GM23338 (cell line): ENCODE results near the gene OR6K2. TPM values are rescaled to one million over a fixed set of nuclear protein-coding genes. Genes with fewer than 3 reads are reported as not detected.

Experiments used
- ATAC-seq: fragments of 200-7000 bp; cut with Tn5 transposase; 3 replicates; pipeline ENCODE4 v1.9.1; 2020
- DNase-seq: peaks from one replicate; pipeline ENCODE4 v3.0.0-alpha.2; 2015; ENCODE audit warnings: low spot score
- H2AFZ ChIP-seq: fragments of 200-600 bp; sonication (generic); 2 replicates; pipeline ENCODE4 v1.8.0; 2016; ENCODE audit warnings: antibody characterized with exemption, mild to moderate bottlenecking, moderate library complexity
- H3F3A ChIP-seq: fragments of 200-600 bp; sonication (generic); replicated peaks from 2 replicates; pipeline ENCODE4 v1.8.0; 2017; ENCODE audit warnings: antibody characterized with exemption, mixed run types, low read depth
- H3K27ac ChIP-seq: fragments of 200-600 bp; sonication (generic); 2 replicates; pipeline ENCODE4 v1.6.1; 2016; ENCODE audit warnings: low read depth
- H3K27me3 ChIP-seq: fragments of 200-600 bp; sonication (generic); 2 replicates; pipeline ENCODE4 v1.8.0; 2016; ENCODE audit warnings: mild to moderate bottlenecking, mixed run types, moderate library complexity; ENCODE audit not compliant: insufficient read depth
- H3K36me3 ChIP-seq: fragments of 200-600 bp; sonication (generic); 2 replicates; pipeline ENCODE4 v1.8.0; 2016; ENCODE audit warnings: mild to moderate bottlenecking; ENCODE audit not compliant: insufficient read depth
- H3K4me1 ChIP-seq: fragments of 200-600 bp; sonication (generic); 2 replicates; pipeline ENCODE4 v1.8.0; 2016; ENCODE audit warnings: mild to moderate bottlenecking, moderate library complexity; ENCODE audit not compliant: insufficient read depth
- H3K4me2 ChIP-seq: fragments of 200-600 bp; sonication (generic); 2 replicates; pipeline ENCODE4 v1.7.1; 2017; ENCODE audit warnings: mixed run types
- H3K4me3 ChIP-seq: fragments of 200-600 bp; sonication (generic); 2 replicates; pipeline ENCODE4 v1.6.1; 2016; ENCODE audit warnings: mixed run types
- H3K79me2 ChIP-seq: fragments of 200-600 bp; sonication (generic); replicated peaks from 2 replicates; pipeline ENCODE4 v1.8.0; 2017; ENCODE audit warnings: mild to moderate bottlenecking; ENCODE audit not compliant: insufficient read depth
- H3K9me2 ChIP-seq: fragments of 200-600 bp; sonication (generic); 2 replicates; pipeline ENCODE4 v1.8.0; 2017; ENCODE audit not compliant: insufficient read depth
- H4K20me1 ChIP-seq: fragments of 200-600 bp; sonication (generic); replicated peaks from 2 replicates; pipeline ENCODE4 v1.8.0; 2017; ENCODE audit warnings: mild to moderate bottlenecking; ENCODE audit not compliant: insufficient read depth
- H3K27ac Mint-ChIP-seq: 2 replicates; pipeline ENCODE4 v1.8.0; 2020; ENCODE audit warnings: inconsistent platforms, mild to moderate bottlenecking, moderate library complexity, mixed read lengths
- H3K27me3 Mint-ChIP-seq: 3 replicates; pipeline ENCODE4 v1.8.0; 2022; ENCODE audit warnings: low read depth, mild to moderate bottlenecking, moderate library complexity, mixed read lengths, inconsistent platforms; ENCODE audit not compliant: insufficient read depth, poor library complexity
- H3K36me3 Mint-ChIP-seq: 3 replicates; pipeline ENCODE4 v1.8.0; 2021; ENCODE audit warnings: low read depth, mild to moderate bottlenecking, inconsistent platforms, moderate library complexity, mixed read lengths
- H3K4me1 Mint-ChIP-seq: 3 replicates; pipeline ENCODE4 v1.8.0; 2020; ENCODE audit warnings: mild to moderate bottlenecking, inconsistent platforms, mixed read lengths
- H3K4me3 Mint-ChIP-seq: 3 replicates; pipeline ENCODE4 v1.8.0; 2021; ENCODE audit warnings: moderate library complexity, mild to moderate bottlenecking, inconsistent platforms, mixed read lengths
- H3K9me3 Mint-ChIP-seq: 3 replicates; pipeline ENCODE4 v1.8.0; 2020; ENCODE audit warnings: moderate library complexity, mild to moderate bottlenecking, inconsistent platforms, mixed read lengths
- CREB1 ChIP-seq: fragments of 250-450 bp; sonication (Bioruptor Pico); IDR thresholded peaks from 2 replicates; pipeline ENCODE4 v1.5.0; 2020; ENCODE audit warnings: low read depth, mild to moderate bottlenecking, moderate library complexity
- EZH2 ChIP-seq: fragments of 200-600 bp; sonication (generic); IDR thresholded peaks from one replicate; pipeline ENCODE4 v1.8.0; 2017; ENCODE audit warnings: antibody characterized with exemption, mild to moderate bottlenecking, low read depth; ENCODE audit not compliant: unreplicated experiment
- EZH2phosphoT487 ChIP-seq: fragments of 200-600 bp; sonication (generic); IDR thresholded peaks from one replicate; pipeline ENCODE4 v1.8.1; 2018; ENCODE audit warnings: antibody characterized with exemption; ENCODE audit not compliant: unreplicated experiment
- JUNB ChIP-seq: IDR thresholded peaks from one replicate; pipeline ENCODE4 v1.6.1; 2016; ENCODE audit warnings: antibody characterized with exemption; ENCODE audit not compliant: unreplicated experiment
- NANOG ChIP-seq: IDR thresholded peaks from 2 replicates; pipeline ENCODE4 v1.6.1; 2016; ENCODE audit warnings: antibody characterized with exemption, borderline replicate concordance
- POLR2AphosphoS5 ChIP-seq: IDR thresholded peaks from 2 replicates; pipeline ENCODE4 v1.6.1; 2016; ENCODE audit warnings: antibody characterized with exemption, low read depth
- REST ChIP-seq: IDR thresholded peaks from one replicate; pipeline ENCODE4 v1.6.1; 2018; ENCODE audit warnings: antibody characterized with exemption; ENCODE audit not compliant: unreplicated experiment
- STAT1 ChIP-seq: IDR thresholded peaks from one replicate; pipeline ENCODE4 v1.6.1; 2016; ENCODE audit warnings: antibody characterized with exemption; ENCODE audit not compliant: unreplicated experiment
- ZNF114 ChIP-seq: fragments of 250-450 bp; sonication (Bioruptor Pico); IDR thresholded peaks from 2 replicates; pipeline ENCODE4 v1.5.0; 2020; ENCODE audit warnings: mild to moderate bottlenecking, moderate library complexity
- ZNF331 ChIP-seq: fragments of 250-450 bp; sonication (Bioruptor Pico); IDR thresholded peaks from 2 replicates; pipeline ENCODE4 v1.5.0; 2020; ENCODE audit warnings: low read depth, mild to moderate bottlenecking, moderate library complexity
- polyA plus RNA-seq: library from polyadenylated mRNA; unstranded; fragments of >200 nt; fragmentation: Nextera tagmentation; extraction: Ambion mirVana; gene quantifications from 2 replicates; pipeline ENCODE4 v1.2.1, GENCODE V29; 2016
- total RNA-seq: library from RNA; depleted of rRNA; stranded (reverse); fragments of >200 nt; shearing (Covaris generic); gene quantifications from 2 replicates; pipeline ENCODE4 v1.2.3, GENCODE V29; 2014
- TF ChIP-seq, protein P1 (sequence below): fragments of 250-450 bp; sonication (Bioruptor Pico); IDR thresholded peaks from 2 replicates; pipeline ENCODE4 v1.5.0; 2020; ENCODE audit warnings: mild to moderate bottlenecking, moderate library complexity
- TF ChIP-seq, protein P2 (sequence below): IDR thresholded peaks from 2 replicates; pipeline ENCODE4 v1.6.1; 2016; ENCODE audit warnings: antibody characterized with exemption

Gene OR6K2
- total and polyA plus RNA-seq, 2 experiments from 2014 or later: not detected

- TF ChIP-seq, protein P1, sequence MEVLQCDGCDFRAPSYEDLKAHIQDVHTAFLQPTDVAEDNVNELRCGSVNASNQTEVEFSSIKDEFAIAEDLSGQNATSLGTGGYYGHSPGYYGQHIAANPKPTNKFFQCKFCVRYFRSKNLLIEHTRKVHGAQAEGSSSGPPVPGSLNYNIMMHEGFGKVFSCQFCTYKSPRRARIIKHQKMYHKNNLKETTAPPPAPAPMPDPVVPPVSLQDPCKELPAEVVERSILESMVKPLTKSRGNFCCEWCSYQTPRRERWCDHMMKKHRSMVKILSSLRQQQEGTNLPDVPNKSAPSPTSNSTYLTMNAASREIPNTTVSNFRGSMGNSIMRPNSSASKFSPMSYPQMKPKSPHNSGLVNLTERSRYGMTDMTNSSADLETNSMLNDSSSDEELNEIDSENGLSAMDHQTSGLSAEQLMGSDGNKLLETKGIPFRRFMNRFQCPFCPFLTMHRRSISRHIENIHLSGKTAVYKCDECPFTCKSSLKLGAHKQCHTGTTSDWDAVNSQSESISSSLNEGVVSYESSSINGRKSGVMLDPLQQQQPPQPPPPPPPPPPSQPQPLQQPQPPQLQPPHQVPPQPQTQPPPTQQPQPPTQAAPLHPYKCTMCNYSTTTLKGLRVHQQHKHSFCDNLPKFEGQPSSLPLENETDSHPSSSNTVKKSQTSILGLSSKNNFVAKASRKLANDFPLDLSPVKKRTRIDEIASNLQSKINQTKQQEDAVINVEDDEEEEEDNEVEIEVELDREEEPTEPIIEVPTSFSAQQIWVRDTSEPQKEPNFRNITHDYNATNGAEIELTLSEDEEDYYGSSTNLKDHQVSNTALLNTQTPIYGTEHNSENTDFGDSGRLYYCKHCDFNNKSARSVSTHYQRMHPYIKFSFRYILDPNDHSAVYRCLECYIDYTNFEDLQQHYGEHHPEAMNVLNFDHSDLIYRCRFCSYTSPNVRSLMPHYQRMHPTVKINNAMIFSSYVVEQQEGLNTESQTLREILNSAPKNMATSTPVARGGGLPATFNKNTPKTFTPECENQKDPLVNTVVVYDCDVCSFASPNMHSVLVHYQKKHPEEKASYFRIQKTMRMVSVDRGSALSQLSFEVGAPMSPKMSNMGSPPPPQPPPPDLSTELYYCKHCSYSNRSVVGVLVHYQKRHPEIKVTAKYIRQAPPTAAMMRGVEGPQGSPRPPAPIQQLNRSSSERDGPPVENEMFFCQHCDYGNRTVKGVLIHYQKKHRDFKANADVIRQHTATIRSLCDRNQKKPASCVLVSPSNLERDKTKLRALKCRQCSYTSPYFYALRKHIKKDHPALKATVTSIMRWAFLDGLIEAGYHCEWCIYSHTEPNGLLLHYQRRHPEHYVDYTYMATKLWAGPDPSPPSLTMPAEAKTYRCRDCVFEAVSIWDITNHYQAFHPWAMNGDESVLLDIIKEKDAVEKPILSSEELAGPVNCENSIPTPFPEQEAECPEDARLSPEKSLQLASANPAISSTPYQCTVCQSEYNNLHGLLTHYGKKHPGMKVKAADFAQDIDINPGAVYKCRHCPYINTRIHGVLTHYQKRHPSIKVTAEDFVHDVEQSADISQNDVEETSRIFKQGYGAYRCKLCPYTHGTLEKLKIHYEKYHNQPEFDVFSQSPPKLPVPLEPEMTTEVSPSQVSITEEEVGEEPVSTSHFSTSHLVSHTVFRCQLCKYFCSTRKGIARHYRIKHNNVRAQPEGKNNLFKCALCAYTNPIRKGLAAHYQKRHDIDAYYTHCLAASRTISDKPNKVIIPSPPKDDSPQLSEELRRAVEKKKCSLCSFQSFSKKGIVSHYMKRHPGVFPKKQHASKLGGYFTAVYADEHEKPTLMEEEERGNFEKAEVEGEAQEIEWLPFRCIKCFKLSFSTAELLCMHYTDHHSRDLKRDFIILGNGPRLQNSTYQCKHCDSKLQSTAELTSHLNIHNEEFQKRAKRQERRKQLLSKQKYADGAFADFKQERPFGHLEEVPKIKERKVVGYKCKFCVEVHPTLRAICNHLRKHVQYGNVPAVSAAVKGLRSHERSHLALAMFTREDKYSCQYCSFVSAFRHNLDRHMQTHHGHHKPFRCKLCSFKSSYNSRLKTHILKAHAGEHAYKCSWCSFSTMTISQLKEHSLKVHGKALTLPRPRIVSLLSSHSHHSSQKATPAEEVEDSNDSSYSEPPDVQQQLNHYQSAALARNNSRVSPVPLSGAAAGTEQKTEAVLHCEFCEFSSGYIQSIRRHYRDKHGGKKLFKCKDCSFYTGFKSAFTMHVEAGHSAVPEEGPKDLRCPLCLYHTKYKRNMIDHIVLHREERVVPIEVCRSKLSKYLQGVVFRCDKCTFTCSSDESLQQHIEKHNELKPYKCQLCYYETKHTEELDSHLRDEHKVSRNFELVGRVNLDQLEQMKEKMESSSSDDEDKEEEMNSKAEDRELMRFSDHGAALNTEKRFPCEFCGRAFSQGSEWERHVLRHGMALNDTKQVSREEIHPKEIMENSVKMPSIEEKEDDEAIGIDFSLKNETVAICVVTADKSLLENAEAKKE (CRISPR knock-in tag): no peak
- no peak for TF ChIP-seq ZNF331 (CRISPR knock-in tag)
- no peak for TF ChIP-seq JUNB
- no peak for TF ChIP-seq EZH2
- TF ChIP-seq POLR2AphosphoS5: no peak
- TF ChIP-seq NANOG: no peak
- no peak for TF ChIP-seq EZH2phosphoT487
These were observed 24.7 kb downstream of the OR6K2 start (continued) for GRCh38 chr1:158675563-158676323.

DNA sequence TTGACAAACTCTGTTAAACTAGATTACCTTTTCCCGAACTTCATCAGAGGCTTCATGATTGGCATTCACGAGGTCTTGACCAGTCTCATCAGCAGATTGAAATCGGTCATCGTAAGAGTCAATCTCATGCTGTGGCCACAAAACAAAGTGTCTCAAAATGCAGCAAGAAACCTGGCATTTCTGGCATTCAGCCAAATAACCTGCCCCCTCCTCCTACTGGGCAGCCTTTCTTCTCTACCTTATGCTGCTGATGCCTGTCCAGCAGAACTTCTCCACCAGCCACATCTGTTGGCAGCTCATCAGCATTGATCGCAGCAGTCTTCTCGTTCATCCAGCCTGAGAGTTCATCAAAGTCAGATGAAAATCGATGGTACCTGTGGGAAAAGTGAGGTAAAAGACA is 26.1 kb downstream of the OR6K2 start:
- no peaks in the 10 kb centered on the region for H3K4me1 ChIP-seq
- DNase-seq (no peak), ATAC-seq (no peak)
- H3K9me2 ChIP-seq: no peaks in the 10 kb centered on the region
- Mint-ChIP-seq H3K27me3 (no peaks in the 10 kb centered on the region), H3K27ac (no peak overlapping the region), H3K4me3 (no peak overlapping the region), H3K36me3 (no peaks in the 10 kb centered on the region), H3K4me1 (peaks cover 4% of the 10 kb centered on the region; the same call in 2 of the 3 replicates), H3K9me3 (no peaks in the 10 kb centered on the region)
- no peak overlapping the region for H3K27ac ChIP-seq
- no peaks in the 10 kb centered on the region for H4K20me1 ChIP-seq
- H3K79me2 ChIP-seq: no peaks in the 10 kb centered on the region
- no peaks in the 10 kb centered on the region for H3F3A ChIP-seq
- no peaks in the 10 kb centered on the region for H3K36me3 ChIP-seq
- no peak overlapping the region for H3K4me2 ChIP-seq
- H3K4me3 ChIP-seq: no peak overlapping the region
- H2AFZ ChIP-seq: no peak overlapping the region
- no peaks in the 10 kb centered on the region for H3K27me3 ChIP-seq
- TF ChIP-seq EZH2phosphoT487: no peak
- TF ChIP-seq JUNB: no peak
- TF ChIP-seq STAT1: no peak
- no peak for TF ChIP-seq ZNF331 (CRISPR knock-in tag)
- no peak for TF ChIP-seq REST
- TF ChIP-seq POLR2AphosphoS5: no peak
- TF ChIP-seq, protein P2, sequence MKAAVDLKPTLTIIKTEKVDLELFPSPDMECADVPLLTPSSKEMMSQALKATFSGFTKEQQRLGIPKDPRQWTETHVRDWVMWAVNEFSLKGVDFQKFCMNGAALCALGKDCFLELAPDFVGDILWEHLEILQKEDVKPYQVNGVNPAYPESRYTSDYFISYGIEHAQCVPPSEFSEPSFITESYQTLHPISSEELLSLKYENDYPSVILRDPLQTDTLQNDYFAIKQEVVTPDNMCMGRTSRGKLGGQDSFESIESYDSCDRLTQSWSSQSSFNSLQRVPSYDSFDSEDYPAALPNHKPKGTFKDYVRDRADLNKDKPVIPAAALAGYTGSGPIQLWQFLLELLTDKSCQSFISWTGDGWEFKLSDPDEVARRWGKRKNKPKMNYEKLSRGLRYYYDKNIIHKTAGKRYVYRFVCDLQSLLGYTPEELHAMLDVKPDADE: no peak
- no peak for TF ChIP-seq EZH2
- no peak for TF ChIP-seq ZNF114 (CRISPR knock-in tag)
- no peak for TF ChIP-seq CREB1 (CRISPR knock-in tag)
